Prostate gland (tissue), 2 donors: ENCODE data around the gene BTBD7. TPM values are rescaled to one million over a fixed set of nuclear protein-coding genes. Genes with fewer than 3 reads are reported as not detected.

ENCODE experiments used
- DNase-seq: peaks from one replicate; pipeline ENCODE4 v3.0.0-alpha.2; 2019; ENCODE audit warnings: low spot score
- H3K27ac ChIP-seq, 2 donors: fragments of 200-600 bp; sonication (generic); 2 replicates each; pipeline ENCODE4 v1.5.1; 2017 to 2019
- H3K27me3 ChIP-seq: fragments of 200-600 bp; sonication (generic); replicated peaks from 2 replicates; pipeline ENCODE4 v1.5.1; 2019; ENCODE audit not compliant: insufficient read depth
- H3K36me3 ChIP-seq, 2 donors: fragments of 200-600 bp; sonication (generic); 1 replicate in 1 of 2; 2 replicates in 1 of 2; pipeline versions ENCODE4 v1.5.1 to v1.8.1; 2017 to 2019
- H3K4me1 ChIP-seq: fragments of 200-600 bp; sonication (generic); replicated peaks from 2 replicates; pipeline ENCODE4 v1.5.1; 2019
- H3K4me3 ChIP-seq, 2 donors: fragments of 200-600 bp; sonication (generic); 2 replicates each; pipeline ENCODE4 v1.5.1; 2017 to 2019
- H3K9me3 ChIP-seq: fragments of 200-600 bp; sonication (generic); 2 replicates; pipeline ENCODE4 v1.5.1; 2017
- POLR2A ChIP-seq: fragments of 450-650 bp; IDR thresholded peaks from one replicate; pipeline ENCODE4 v1.6.1; 2016; ENCODE audit warnings: antibody characterized with exemption, mild to moderate bottlenecking
- POLR2AphosphoS5 ChIP-seq: sonication (generic); formaldehyde crosslinking; IDR thresholded peaks from one replicate; pipeline ENCODE4 v1.6.1; 2017; ENCODE audit warnings: antibody characterized with exemption
- WGBS: methylation state at CpG from one replicate; pipeline ENCODE4 v1.1.5; 2018; 5-methylcytosine and 5-hydroxymethylcytosine counted together
- intact Hi-C: fragments of 100-400 bp; cut with DNase I; formaldehyde crosslinking; loops from one replicate; pipeline ENCODE4 v1.14.2; 2022
- total RNA-seq, 2 donors: library from RNA; depleted of rRNA; stranded (reverse); fragments of >200 nt; gene quantifications; one replicate each; pipeline ENCODE4 v1.1.0, GENCODE V29; 2016
- TF ChIP-seq, protein P1 (sequence below), 4 experiments: fragments of 200-600 bp in 2 of 4; fragments of 450-650 bp in 2 of 4; sonication (generic) in 2 of 4; IDR thresholded peaks; 1 replicate in 3 of 4; 2 replicates in 1 of 4; pipeline ENCODE4 v1.5.1; 2016 to 2019; ENCODE audit warnings: antibody characterized with exemption in 4 of 4, mild to moderate bottlenecking in 2 of 4, moderate library complexity in 2 of 4

Gene BTBD7
- total RNA-seq, 2 donors from 2014 or later = 23.8 to 25.8 TPM

DNA sequence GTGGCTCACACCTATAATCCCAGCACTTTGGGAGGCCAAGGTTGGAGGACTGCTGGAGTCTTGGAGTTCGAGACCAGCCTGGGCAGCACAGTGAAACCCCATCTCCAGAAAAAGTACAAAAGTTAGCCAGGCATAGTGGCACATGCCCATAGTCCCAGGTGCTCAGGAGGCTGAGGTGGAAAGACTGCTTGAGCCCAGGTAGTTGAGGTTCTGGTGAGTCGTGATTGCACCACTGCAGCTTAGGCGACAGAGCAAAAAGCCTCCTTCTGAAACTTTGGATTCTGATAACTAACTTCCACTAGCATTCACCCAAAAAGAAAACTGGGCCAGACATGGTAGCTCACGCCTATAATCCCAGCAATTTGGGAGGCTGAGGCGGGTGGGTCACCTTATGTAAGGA lies 6.6 kb downstream of the BTBD7 start:
- Histone ChIP-seq H3K27me3 (no peaks in the 10 kb centered on the region), H3K4me1 (peaks cover under 1% of the 10 kb centered on the region), H3K4me3 (no peak overlapping the region), H3K9me3 (no peaks in the 10 kb centered on the region), H3K36me3 (no peaks in the 10 kb centered on the region), H3K27ac (no peak overlapping the region)
- no peak for DNase-seq
- WGBS = 100% methylated on average over 5 of the region's 5 CpGs
- intact Hi-C loops = no loop called here
- TF ChIP-seq POLR2AphosphoS5 (no peak), POLR2A (no peak)
- TF ChIP-seq, protein P1, sequence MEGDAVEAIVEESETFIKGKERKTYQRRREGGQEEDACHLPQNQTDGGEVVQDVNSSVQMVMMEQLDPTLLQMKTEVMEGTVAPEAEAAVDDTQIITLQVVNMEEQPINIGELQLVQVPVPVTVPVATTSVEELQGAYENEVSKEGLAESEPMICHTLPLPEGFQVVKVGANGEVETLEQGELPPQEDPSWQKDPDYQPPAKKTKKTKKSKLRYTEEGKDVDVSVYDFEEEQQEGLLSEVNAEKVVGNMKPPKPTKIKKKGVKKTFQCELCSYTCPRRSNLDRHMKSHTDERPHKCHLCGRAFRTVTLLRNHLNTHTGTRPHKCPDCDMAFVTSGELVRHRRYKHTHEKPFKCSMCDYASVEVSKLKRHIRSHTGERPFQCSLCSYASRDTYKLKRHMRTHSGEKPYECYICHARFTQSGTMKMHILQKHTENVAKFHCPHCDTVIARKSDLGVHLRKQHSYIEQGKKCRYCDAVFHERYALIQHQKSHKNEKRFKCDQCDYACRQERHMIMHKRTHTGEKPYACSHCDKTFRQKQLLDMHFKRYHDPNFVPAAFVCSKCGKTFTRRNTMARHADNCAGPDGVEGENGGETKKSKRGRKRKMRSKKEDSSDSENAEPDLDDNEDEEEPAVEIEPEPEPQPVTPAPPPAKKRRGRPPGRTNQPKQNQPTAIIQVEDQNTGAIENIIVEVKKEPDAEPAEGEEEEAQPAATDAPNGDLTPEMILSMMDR (IDR thresholded peaks at IDR 0.05) = no peak

DNA sequence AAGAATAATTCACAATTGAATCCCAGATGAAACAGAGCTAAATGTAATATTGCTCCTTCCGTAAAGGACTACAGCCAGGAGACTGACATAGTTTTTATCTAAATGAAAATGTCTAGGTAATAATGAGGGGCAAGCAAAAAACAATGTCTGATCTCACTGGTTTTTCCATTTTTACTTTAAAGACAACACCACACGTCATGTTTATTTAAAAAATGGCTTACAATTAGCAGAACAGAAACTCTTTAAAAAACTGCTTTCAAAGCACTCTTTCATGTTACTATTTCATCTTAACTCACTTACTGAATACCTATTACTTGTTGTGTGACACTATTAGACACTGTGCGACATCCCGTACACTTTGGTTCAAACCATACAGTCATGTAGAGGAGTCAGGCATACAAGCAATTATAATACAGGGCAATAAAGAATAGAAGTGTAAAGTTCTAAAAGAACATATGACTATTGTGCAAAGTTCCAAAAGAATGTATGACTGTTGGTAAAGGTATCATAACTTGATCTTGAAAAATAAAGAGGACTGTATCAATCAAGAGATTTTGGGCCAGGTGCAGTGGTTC lies 9.1 kb downstream of the BTBD7 start:
- Histone ChIP-seq H3K27ac (no peak overlapping the region), H3K9me3 (no peaks in the 10 kb centered on the region), H3K36me3 (no peaks in the 10 kb centered on the region), H3K4me3 (no peak overlapping the region), H3K4me1 (peaks cover 2% of the 10 kb centered on the region), H3K27me3 (no peaks in the 10 kb centered on the region)
- 96% methylated on average over 4 of the region's 4 CpGs for WGBS
- no peak for TF ChIP-seq POLR2A
- no peak for TF ChIP-seq POLR2AphosphoS5
- TF ChIP-seq, protein P1 (IDR thresholded peaks at IDR 0.05) = no peak
- intact Hi-C loops = no loop called here
- DNase-seq = no peak

DNA sequence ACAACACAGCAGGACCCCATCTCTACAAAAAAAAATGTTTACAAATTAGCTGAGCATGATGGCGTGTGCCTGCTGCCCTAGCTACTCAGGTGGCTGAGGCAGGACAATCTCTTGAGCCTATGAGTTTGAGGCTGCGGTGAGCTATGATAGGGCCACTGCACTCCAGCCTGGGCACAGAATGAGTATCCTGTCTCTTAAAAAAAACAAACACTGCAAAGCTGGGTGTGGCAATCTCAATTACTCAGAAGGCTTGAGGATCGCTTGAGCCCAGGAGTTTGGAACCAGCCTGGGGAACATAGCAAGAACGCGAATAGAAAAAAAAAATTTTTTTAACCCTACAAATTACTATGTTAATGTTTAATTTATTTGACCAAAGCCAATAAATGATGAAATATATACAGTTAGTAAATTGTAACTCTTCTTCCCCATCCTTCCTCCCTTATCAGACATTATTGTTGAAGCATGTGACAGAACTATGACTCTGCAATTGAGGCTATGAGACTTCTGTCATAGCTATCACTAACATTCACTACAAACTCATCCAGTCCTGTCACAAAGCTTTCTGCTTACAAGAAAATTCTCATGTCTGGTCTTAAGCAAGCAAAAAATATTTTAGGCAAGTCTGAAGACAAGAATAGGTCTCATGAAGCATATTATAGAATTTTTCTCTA lies 9.8 kb downstream of the BTBD7 start:
- H3K27me3 ChIP-seq = no peaks in the 10 kb centered on the region
- H3K27ac ChIP-seq = no peak overlapping the region
- intact Hi-C loops = no loop called here
- DNase-seq = no peak
- no peaks in the 10 kb centered on the region for H3K36me3 ChIP-seq
- no peaks in the 10 kb centered on the region for H3K9me3 ChIP-seq
- no peak for TF ChIP-seq POLR2A
- no peak for TF ChIP-seq POLR2AphosphoS5
- TF ChIP-seq, protein P1 (IDR thresholded peaks at IDR 0.05) = no peak
- H3K4me1 ChIP-seq = peaks cover 2% of the 10 kb centered on the region
- H3K4me3 ChIP-seq = no peak overlapping the region
- 93% methylated on average over 5 of the region's 5 CpGs for WGBS

DNA sequence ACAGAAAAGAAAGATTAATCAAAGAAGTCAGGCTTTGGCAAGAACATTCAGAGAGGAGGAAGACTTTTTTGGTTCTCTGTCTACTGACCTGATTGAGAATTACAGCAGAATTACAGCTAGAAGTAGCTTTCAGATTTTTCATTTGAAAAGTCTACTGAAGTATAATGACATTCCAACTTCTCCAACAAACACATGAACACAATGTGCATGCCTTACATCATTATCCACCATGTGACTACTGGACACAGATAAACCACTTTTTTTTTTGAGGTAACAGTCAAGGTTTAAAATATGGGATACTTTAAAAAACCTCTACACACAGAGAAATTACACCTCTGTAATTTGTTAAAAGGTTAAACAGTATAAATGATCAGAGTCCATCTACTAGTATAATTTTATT lies 12.3 kb downstream of the BTBD7 start:
- no peak for TF ChIP-seq POLR2A
- no peak for TF ChIP-seq POLR2AphosphoS5
- TF ChIP-seq, protein P1 (IDR thresholded peaks at IDR 0.05) = no peak
- no peaks in the 10 kb centered on the region for H3K9me3 ChIP-seq
- H3K4me3 ChIP-seq = no peak overlapping the region
- H3K4me1 ChIP-seq = peaks cover 2% of the 10 kb centered on the region
- no peak for DNase-seq
- H3K27ac ChIP-seq = no peak overlapping the region
- intact Hi-C loops = no loop called here
- no peaks in the 10 kb centered on the region for H3K36me3 ChIP-seq
- no peaks in the 10 kb centered on the region for H3K27me3 ChIP-seq

DNA sequence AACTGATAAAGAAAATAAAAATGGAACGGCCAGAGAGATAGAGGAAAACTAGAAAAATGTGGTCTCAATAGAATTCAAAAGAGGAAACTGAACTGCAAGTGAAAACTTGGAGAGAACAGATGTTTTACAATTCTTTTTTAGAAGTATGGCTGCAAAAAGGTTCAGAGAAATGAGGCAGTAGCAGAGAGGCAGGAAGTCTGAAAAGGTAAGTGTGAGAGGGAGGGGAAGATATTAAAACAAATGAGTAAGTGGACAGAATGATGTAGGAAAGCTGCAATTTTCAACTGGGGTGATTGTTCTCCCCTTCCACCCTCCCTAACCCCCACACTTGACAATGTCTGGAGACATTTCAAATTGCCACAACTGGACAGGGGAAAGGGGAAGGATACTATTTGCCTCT lies 12.9 kb downstream of the BTBD7 start:
- no peak overlapping the region for H3K27ac ChIP-seq
- intact Hi-C loops = no loop called here
- DNase-seq = no peak
- H3K36me3 ChIP-seq = no peaks in the 10 kb centered on the region
- peaks cover 2% of the 10 kb centered on the region for H3K4me1 ChIP-seq
- TF ChIP-seq, protein P1 (IDR thresholded peaks at IDR 0.05) = no peak
- TF ChIP-seq POLR2AphosphoS5 (no peak), POLR2A (no peak)
- H3K9me3 ChIP-seq = no peaks in the 10 kb centered on the region
- no peaks in the 10 kb centered on the region for H3K27me3 ChIP-seq
- 80% methylated on average over 1 of the region's 1 CpG for WGBS
- no peak overlapping the region for H3K4me3 ChIP-seq
